Activated T-helper 17 cell treated with anti-CD3 and anti-CD28 coated beads, Interleukin-2, amount 50 U/mL, for 72 hours (primary cell): ENCODE data around the gene ASB9. TPM values are rescaled to one million over a fixed set of nuclear protein-coding genes. Genes with fewer than 3 reads are reported as not detected.

Experiments used
- total RNA-seq, 2 donors: library from RNA; stranded (reverse); gene quantifications; one replicate each; pipeline ENCODE4 v1.2.3, GENCODE V29; 2022

ASB9 gene
- total RNA-seq, 2 donors from 2014 or later = 1.5 to 3.1 TPM

Other genes starting within 250 kb of the ASB9 start
- not detected for gene ASB11, start 45.6 kb upstream of the ASB9 start, total RNA-seq
- gene PIGA, start 65.4 kb upstream of the ASB9 start, total RNA-seq = 10 to 100 TPM; 28.1 to 68.8 TPM
- not detected for gene VEGFD, start 114.3 kb upstream of the ASB9 start, total RNA-seq
- gene PIR, start 223.2 kb upstream of the ASB9 start, total RNA-seq = 1 to 10 TPM; 3.1 to 3.8 TPM
- not detected for gene BMX, start 230.7 kb upstream of the ASB9 start, total RNA-seq